ENCODE data around the gene CEP43.

Gene CEP43

GRCh38 chr6:166969390-166970002, 29.7 kb upstream of the CEP43 start:
- no peak for DNase-seq

- DNase-seq = no peak
Observed at GRCh38 chr6:166970091-166970490, 29.1 kb upstream of the CEP43 start.

GRCh38 chr6:166970776-166971175, 28.4 kb upstream of the CEP43 start:
- no peak for DNase-seq

GRCh38 chr6:166971271-166971670, 27.9 kb upstream of the CEP43 start:
- no peak for DNase-seq

- DNase-seq = no peak
Observed at GRCh38 chr6:166972101-166972500, 27.1 kb upstream of the CEP43 start.

DNA sequence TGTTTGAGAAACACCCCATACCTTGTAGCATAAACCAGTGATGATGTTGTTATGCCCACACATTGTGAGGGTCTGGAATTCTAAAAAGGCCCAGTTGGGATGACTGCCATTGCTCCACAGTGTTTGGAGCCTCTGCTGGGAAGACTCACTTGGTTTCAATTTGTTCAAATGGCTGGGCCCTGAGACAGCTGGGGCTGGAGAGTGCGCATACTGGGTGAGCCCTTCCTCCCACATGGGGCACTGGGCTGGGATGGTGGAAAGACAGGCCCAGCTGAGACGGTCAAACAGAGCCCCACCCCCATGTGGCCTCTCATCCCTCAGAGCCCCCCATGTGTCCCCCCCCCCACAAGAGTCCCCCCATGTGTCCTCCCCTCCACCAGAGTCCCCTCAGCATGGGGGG, 22.6 kb upstream of the CEP43 start:
- no peak for DNase-seq

GRCh38 chr6:166977621-166978525, 21.3 kb upstream of the CEP43 start:
- no peak for DNase-seq

DNA sequence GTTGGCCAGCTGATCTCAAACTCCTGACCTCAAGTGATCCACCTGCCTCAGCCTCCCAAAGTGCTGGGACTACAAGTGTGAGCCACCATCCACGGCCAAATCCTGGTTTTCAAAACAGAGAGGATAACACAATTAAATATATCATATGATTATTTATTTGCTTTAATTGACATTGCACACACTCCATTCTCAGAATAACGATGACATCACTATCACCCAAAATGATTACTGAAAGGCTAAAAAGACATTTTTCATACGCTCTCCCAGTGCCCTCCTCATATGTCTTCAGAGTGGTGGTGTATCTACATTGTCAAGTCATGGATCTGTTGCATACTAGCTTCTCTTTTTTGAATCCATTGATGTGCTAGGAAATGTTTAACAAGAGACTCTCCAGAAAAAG, 18.5 kb upstream of the CEP43 start:
- no peak for DNase-seq

DNA sequence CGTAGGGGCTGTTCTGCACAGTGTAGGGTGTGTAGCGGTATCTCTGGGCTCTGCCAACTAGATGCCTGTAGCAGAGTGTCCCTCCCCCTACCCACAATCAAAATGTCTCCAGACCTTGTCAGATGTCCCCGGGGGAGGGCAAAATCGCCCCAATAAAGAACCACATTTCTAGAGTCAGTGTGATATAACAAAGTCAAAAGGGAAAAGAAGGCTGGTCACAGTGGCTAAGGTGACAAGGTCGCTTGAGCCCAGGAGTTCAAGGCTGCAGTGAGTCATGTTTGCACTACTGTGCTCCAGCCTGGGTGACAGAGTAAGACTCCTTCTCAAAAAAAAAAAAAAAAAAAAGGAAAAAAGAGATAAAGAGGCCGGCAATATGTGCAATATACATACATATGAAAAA, 11.7 kb upstream of the CEP43 start:
- DNase-seq = no peak

DNA sequence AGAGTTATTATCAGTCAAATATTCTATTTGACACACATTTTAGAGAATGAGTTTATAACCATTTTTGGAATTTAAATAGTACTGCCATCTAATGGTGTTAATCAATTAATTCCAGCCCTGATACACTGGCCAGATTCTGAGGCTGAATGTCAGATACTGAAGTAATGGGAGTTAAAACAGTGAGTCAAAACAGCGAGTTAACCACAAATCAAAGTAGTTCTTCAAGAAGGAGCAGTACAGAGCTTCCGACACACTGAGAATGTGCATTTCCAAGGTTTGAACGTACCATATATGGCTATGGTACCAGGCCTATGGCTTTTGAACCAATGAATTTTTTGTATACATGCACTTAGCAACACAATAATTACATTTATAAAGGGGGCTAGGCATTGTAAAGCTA, 11.3 kb upstream of the CEP43 start:
- no peak for DNase-seq

DNA sequence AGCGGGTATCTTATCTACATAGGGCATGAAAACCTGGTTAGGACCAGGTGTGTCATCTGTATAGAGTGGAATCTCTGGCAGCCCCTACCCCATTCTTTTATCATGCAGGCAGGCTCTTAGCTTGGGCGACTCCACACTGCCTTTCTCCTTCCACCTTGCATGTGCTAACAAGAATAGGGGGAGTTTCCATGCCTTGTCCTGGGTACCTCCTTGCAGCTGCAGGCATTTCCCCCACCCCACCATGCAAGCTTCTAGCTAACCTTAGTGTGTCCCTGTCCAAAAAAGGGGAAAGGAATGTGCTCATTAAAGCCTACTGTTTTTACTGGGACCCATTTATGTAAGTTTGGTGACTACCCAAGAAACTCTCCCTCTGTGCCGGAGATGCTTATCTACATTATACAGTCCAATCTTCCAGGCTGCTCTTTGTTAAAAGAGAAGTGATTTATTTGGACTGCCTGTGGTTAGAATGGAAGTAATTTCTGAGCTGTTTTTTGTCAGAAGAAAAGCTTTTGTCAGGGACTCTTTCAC, 10.5 kb upstream of the CEP43 start:
- DNase-seq = no peak

DNA sequence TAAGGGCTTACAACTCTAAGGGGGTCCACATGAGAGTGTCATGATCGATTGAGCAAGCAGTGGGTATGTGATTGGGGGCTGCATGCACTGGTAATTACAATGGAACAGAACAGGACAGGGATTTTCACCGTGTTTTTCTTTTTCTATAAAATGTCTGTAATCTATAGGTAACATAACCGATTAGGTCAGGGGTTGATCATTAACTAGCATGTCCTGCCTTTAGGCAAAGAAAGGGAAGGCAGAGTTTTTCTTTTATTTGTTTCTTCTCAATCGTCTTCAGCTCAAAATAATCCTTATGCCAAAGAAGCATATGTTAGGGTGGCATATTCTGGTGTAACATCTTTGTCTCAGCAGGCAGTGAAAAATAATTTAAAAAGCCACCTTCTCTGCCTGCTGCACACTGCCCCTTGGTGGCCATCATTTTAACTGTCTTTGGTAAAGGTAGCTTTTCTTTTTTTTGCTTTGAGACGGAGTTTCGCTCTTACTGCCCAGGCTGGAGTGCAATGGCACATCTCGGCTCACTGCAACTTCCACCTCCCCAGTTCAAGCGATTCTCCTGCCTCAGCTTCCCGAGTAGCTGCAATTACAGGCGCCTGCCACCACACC, 9.7 kb upstream of the CEP43 start:
- DNase-seq = peak; percentile 39

GRCh38 chr6:166996406-166996805, 2.8 kb upstream of the CEP43 start:
- DNase-seq = no peak

DNA sequence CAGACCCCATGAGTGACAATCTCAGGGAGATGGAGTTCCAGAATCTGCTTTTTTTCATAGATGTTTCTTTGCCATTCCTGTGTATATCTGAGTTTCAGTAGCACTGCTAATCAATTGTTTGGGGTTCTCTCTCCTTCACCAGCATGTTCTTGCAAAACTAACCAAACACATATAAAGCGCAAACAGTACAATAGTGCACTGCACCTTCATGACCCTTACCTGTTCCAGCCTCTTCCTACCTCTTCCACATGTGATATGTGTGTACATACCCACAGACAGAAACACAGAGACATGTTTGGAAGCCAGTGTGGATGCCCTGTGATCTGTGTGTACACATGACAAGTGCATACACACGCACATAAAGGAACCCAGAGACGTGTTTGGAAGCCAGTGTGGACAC, 1.8 kb upstream of the CEP43 start:
- no peak for DNase-seq

DNA sequence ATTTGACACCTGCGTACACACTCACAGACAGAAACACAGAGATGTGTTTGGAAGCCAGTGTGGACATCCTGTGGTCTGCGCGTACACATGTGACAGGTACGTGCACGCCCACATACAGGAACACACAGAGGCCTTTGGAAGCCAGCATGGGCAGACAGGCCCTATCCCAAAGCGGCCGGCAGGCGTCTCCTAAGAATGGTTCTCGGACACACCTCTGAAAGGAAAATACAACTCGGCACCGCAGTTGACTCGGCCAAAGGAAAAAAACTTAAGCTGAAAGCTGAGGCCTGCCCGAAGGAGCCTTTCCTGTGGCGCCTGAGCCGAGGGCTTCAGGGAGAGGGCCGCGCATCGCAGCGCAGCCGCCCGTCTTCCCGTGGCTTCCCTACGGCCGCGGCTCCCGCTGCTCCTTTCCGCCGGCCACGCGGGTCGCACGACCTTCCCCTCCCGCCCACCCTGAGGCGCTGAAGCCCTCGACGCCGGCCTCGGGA, 1.4 kb upstream of the CEP43 start:
- DNase-seq = no peak

DNA sequence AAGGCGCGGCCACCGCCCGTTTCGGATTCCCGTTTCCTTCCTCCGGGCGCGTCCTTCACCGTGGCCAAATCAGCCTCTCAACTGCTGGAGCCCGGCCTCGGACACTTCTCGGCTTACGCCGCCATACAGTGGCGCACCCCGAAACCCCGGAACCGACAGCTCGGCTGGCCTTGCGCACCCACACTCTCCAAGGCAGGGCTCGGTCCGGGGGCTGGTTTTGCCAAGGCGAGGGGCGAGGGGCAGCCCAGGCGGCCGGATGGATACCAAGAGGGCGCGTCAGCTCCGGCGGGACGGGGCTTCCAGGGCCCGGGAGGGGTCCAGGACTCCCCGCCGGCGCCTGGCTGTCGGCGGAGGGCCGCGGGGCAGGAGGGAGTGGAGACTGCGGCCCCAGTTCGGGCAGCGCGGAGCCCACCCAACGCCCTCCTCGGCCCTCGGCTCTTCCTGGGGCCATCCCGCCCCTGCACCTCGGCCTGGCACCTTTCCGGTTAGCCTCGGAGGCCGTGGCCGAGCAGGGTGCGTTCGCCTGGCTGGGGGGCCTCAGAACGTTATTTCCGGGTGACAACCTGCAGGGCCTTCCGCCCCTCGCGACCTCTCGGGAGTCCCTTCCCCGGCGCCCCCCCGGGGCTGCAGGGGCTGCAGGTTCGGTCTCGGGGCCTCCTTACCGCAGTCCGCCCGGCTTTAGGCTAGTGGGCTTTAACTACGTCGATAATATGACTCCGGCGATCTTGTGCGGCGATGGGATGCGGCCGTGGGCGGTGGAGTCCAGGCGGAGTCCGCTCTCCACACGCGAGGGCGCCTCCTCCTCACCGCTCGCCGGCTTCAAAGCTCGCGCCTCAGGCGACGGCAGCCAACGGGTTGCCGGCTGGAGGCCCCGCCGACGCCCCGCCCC, 697 bp upstream of the CEP43 start:
- DNase-seq = no peak

DNA sequence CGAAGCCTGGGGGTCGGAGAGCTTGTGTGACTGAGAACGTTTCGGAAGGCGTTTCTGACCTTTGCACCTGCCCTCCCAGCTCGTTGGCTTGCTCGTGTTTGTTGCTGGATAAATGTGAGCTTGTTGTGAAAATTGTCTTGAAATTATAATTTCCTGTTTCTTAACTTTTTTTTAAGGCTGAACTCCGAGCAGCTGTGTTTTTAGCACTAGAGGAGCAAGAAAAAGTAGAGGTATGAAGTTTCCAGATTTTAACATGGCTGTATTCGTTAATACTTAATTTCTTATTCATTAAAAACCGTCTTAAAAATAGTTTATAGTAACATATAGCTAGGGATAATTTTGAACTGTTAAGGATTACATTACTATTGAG, 672 bp downstream of the CEP43 start:
- no peak for DNase-seq

GRCh38 chr6:167000759-167001158, 1.6 kb downstream of the CEP43 start:
- no peak for DNase-seq

DNA sequence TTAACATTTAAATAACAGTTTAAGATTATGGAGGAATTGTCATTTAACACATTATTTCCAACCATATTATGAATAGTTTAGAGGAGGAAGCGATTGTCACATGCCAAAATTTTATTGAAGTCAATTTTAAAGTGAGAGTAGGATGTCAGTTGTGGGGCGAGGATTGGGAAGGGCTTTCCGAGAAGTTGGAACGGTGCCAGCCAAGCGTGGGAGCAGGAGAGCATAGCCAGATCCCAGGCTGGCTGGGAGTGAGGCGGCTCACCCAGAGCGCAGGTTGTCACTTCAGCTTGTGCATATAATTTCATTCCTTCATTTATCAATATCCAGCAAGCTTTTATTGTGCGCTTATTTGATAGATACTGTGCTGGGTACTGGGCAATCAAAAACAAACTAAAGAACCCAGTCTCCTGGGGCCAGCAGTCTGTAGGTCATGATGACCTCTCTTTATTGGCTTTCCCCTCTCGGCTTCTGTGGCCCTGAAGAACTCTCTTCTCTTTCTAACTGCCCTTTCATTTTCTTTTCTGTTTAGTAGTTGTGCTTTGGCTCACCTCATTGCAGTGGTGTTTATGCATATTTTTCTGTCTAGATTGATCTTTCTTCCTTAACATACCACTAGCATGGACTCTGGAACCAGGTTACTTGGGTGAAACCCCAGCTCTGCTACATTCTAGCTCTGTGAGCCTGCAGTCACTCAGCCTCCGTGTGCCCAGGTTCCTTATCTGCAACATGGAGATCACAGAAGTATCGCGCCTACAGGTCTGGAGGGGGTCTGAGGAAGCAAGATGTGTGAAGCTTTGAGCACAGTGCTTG, 6.4 kb downstream of the CEP43 start:
- no peak for DNase-seq

- no peak for DNase-seq
Observed at GRCh38 chr6:167007985-167008384, 8.8 kb downstream of the CEP43 start.

- DNase-seq = no peak
Observed at GRCh38 chr6:167013067-167013466, 13.9 kb downstream of the CEP43 start.

GRCh38 chr6:167013946-167014345, 14.7 kb downstream of the CEP43 start:
- DNase-seq = no peak

Data from activated T-cell treated with anti-CD3 and anti-CD28 coated beads for 4 hours (primary cell).